GM12878 (cell line): ENCODE results near the gene SSRP1. TPM values are rescaled to one million over a fixed set of nuclear protein-coding genes. Genes with fewer than 3 reads are reported as not detected.

Experiments used
- ATAC-seq: fragments of 200-7000 bp; cut with Tn5 transposase; 3 replicates; pipeline ENCODE4 v1.9.1; 2020; ENCODE audit warnings: mild to moderate bottlenecking, moderate library complexity
- BruUV-seq: library from RNA; stranded (reverse); fragments of 400-500 nt; replicated peaks from 2 replicates; lab custom pipeline; 2021; lab: Mats Ljungman, UMichigan
- CTCF ChIA-PET: fragments of 300-600 bp; sonication (Branson Sonifier 250); formaldehyde crosslinking; extraction: SDS; loops from one replicate; lab custom pipeline; 2021; ENCODE audit warnings: inconsistent platforms; lab: Yijun Ruan, JAX
- POLR2A ChIA-PET: fragments of 350-600 bp; formaldehyde crosslinking; extraction: SDS; loops from one replicate; lab custom pipeline; 2021; ENCODE audit warnings: inconsistent platforms; lab: Charles Lee
- RAD21 ChIA-PET: fragments of 300-600 bp; sonication (Branson Sonifier 250); formaldehyde crosslinking; loops from one replicate; lab custom pipeline; 2023; ENCODE audit warnings: antibody characterized with exemption; ENCODE audit not compliant: unreplicated experiment; lab: Charles Lee
- SMC1A ChIA-PET: fragments of 300-600 bp; sonication (Branson Sonifier 250); formaldehyde crosslinking; loops from one replicate; lab custom pipeline; 2023; ENCODE audit not compliant: unreplicated experiment, uncharacterized antibody; lab: Charles Lee
- DNase-seq: peaks from one replicate; pipeline ENCODE4 v3.0.0-alpha.2; 2011; ENCODE audit warnings: low read depth, low spot score
- FAIRE-seq: peaks from 3 replicates; lab custom pipeline; 2011; peaks lifted over from hg19 to GRCh38; lab: Jason Lieb, UNC
- H2AFZ ChIP-seq: 2 replicates; pipeline ENCODE4 v1.6.0; 2011; ENCODE audit warnings: low read depth, low read length, control low read depth; ENCODE audit not compliant: control insufficient read depth
- H3K27ac ChIP-seq: 2 replicates; pipeline ENCODE4 v1.5.1; 2011; ENCODE audit warnings: control low read depth; ENCODE audit not compliant: control insufficient read depth, insufficient read depth
- H3K27me3 ChIP-seq, 2 experiments: replicated peaks in 1 of 2; 2 replicates each; pipeline versions ENCODE4 v1.6.0 to v1.6.1; 2011; ENCODE audit warnings: low read length in 1 of 2; ENCODE audit not compliant: control insufficient read depth in 2 of 2, insufficient read depth in 2 of 2
- H3K36me3 ChIP-seq, 2 experiments: 2 replicates each; pipeline ENCODE4 v1.5.1; 2011; ENCODE audit warnings: low read length in 1 of 2; ENCODE audit not compliant: control insufficient read depth in 2 of 2, insufficient read depth in 2 of 2
- H3K4me1 ChIP-seq: 2 replicates; pipeline ENCODE4 v1.6.1; 2011; ENCODE audit warnings: mild to moderate bottlenecking, low read length, moderate library complexity, mixed read lengths; ENCODE audit not compliant: control insufficient read depth, insufficient read depth
- H3K4me2 ChIP-seq: 2 replicates; pipeline ENCODE4 v1.6.0; 2011; ENCODE audit warnings: control low read depth; ENCODE audit not compliant: control insufficient read depth, insufficient read depth
- H3K4me3 ChIP-seq: fragments of 200-600 bp; sonication (generic); 2 replicates; pipeline ENCODE4 v1.5.1; 2016
- H3K79me2 ChIP-seq: 2 replicates; pipeline ENCODE4 v1.6.0; 2011; ENCODE audit warnings: low read length; ENCODE audit not compliant: control insufficient read depth, insufficient read depth
- H3K9ac ChIP-seq: 2 replicates; pipeline ENCODE4 v1.8.0; 2011; ENCODE audit warnings: low read length, control low read depth, mixed read lengths; ENCODE audit not compliant: control insufficient read depth, insufficient read depth
- H3K9me3 ChIP-seq: replicated peaks from 3 replicates; pipeline ENCODE4 v1.5.1; 2011; ENCODE audit warnings: mild to moderate bottlenecking, low read length; ENCODE audit not compliant: control insufficient read depth, insufficient read depth
- H4K20me1 ChIP-seq: 2 replicates; pipeline ENCODE4 v1.6.0; 2011; ENCODE audit not compliant: control insufficient read depth, insufficient read depth
- ASH2L ChIP-seq: fragments of 300-600, 200-600 bp; sonication (generic); IDR thresholded peaks from 2 replicates; pipeline ENCODE4 v1.6.1; 2017; ENCODE audit warnings: low read depth, mild to moderate bottlenecking, borderline replicate concordance
- HCFC1 ChIP-seq: fragments of 150-350 bp; IDR thresholded peaks from 2 replicates; pipeline ENCODE4 v1.6.1; 2014; ENCODE audit warnings: low read length
- IKZF2 ChIP-seq, 2 experiments: fragments of 450-650 bp; IDR thresholded peaks; 2 replicates each; pipeline ENCODE4 v1.6.1; 2017; ENCODE audit warnings: mild to moderate bottlenecking in 2 of 2, moderate library complexity in 2 of 2
- KLF5 ChIP-seq: fragments of 450-650 bp; IDR thresholded peaks from 2 replicates; pipeline ENCODE4 v1.6.1; 2014; ENCODE audit warnings: mild to moderate bottlenecking; ENCODE audit not compliant: partially characterized antibody
- NR2C2 ChIP-seq: IDR thresholded peaks from 2 replicates; pipeline ENCODE4 v1.6.1; 2011; ENCODE audit warnings: borderline replicate concordance, low read depth; ENCODE audit not compliant: control insufficient read depth, insufficient read length
- SMC3 ChIP-seq: IDR thresholded peaks from 2 replicates; pipeline ENCODE4 v1.6.1; 2011; ENCODE audit warnings: low read length, improper control_type of control experiment, borderline replicate concordance
- SUZ12 ChIP-seq: fragments of 200-600 bp; sonication (generic); IDR thresholded peaks from one replicate; pipeline ENCODE4 v1.6.1; 2018; ENCODE audit warnings: antibody characterized with exemption, mild to moderate bottlenecking; ENCODE audit not compliant: unreplicated experiment
- YBX1 ChIP-seq: fragments of 450-650 bp; IDR thresholded peaks from 2 replicates; pipeline ENCODE4 v1.6.1; 2016; ENCODE audit warnings: antibody characterized with exemption
- ZNF217 ChIP-seq: fragments of 450-650 bp; IDR thresholded peaks from 2 replicates; pipeline ENCODE4 v1.6.1; 2017; ENCODE audit warnings: antibody characterized with exemption, mild to moderate bottlenecking
- WGBS: methylation state at CpG from one replicate; pipeline ENCODE4 v1.1.6; 2016; ENCODE audit warnings: low lambda C conversion rate; ENCODE audit not compliant: insufficient replicate concordance, insufficient coverage; ENCODE audit errors: missing lambda C conversion rate; 5-methylcytosine and 5-hydroxymethylcytosine counted together
- in situ Hi-C: fragments of 300-500 bp; cut with MboI; formaldehyde crosslinking; loops from 9 replicates; pipeline ENCODE4 v1.14.3; 2018; ENCODE audit warnings: mixed read lengths
- intact Hi-C: fragments of 100-400 bp; cut with micrococcal nuclease; formaldehyde crosslinking; loops from one replicate; pipeline ENCODE4 v1.14.2; 2022; ENCODE audit not compliant: unreplicated experiment
- polyA plus RNA-seq, 11 experiments: library from polyadenylated mRNA; depleted of rRNA in 4 of 11; unstranded in 6 of 11; stranded (reverse) in 5 of 11; fragments of >200 nt; fragmentation: Nextera tagmentation in 4 of 11; fragmentation: Illumina TruSeq in 1 of 11; extraction: Ambion mirVana in 4 of 11; extraction: Trizol in 1 of 11; gene quantifications; 1 replicate in 1 of 11; 2 replicates in 10 of 11; pipeline versions ENCODE4 v1.2.1 to v1.2.3, GENCODE V29; 2011 to 2016; ENCODE audit warnings: inconsistent platforms in 2 of 11, missing spikeins in 2 of 11, low read depth in 1 of 11
- total RNA-seq, 4 experiments: library from RNA; depleted of rRNA in 3 of 4; stranded (reverse); fragments of >200 nt in 3 of 4; fragmentation: Illumina TruSeq in 1 of 4; extraction: Trizol in 1 of 4; gene quantifications; 2 replicates each; pipeline versions ENCODE4 v1.2.1 to v1.2.3, GENCODE V29; 2013 to 2021
- TF ChIP-seq, protein P1 (sequence below): IDR thresholded peaks from 2 replicates; pipeline ENCODE4 v1.6.1; 2012; ENCODE audit warnings: improper control_type of control experiment, low read depth, low read length; ENCODE audit not compliant: insufficient replicate concordance
- TF ChIP-seq, protein P2 (sequence below): IDR thresholded peaks from 2 replicates; pipeline ENCODE4 v1.6.1; 2011; ENCODE audit warnings: mild to moderate bottlenecking, low read depth, low read length, moderate library complexity; ENCODE audit not compliant: insufficient replicate concordance

Gene SSRP1
- total and polyA plus RNA-seq, 10 of the 15 experiments (the other 5 are each of a cell fraction or from before 2014, with no cell fraction given) = 73.6 to 279 (median 138) TPM

DNA sequence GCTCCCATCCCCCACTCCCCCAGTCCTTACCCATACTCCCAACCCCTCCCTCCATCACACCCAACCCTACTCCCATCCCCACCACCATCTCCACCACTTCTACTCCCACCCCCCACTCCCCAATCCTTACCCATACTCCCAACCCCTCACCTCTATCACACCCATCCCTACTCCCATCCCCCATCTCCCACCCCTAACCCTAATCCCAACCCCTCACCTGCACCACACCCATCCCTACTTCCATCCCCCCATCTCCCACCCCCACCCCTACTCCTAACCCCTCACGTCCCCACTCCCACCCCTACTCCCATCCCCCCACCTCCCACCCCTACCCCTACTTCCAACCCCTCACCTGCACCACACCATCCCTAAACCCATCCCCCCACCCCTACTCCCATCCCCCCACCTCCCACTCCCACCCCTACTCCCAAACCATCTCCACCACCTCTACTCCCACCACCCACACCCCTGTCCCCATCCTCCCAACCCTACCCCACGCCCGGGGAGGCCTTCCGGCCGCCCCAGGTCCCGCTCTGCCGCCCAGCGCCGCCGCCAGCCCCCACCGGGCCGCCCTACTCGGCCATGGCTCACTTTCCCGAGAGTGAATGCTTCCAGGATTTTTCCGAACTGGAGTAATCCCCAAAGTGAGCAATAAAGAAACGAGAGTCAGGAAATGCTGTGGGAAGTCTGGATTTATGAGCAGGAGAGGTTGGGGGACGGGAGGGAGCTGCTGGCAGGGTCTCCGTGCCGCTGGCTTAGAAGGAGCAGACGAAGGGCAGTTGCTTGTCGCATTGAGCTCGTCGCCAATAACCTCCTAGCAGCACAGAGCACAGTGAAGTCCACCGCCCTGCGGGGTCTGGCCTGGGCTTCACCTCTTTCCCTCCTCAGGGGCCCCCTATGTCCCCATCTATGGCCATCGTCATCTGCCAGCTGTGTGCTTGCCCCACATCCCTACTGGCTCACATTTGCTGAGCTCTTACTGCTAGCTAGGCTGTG is 40.7 kb upstream of the SSRP1 start:
- in situ Hi-C loops = no loop called here
- CTCF ChIA-PET = no interaction called here
- POLR2A ChIA-PET = no interaction called here
- no peak overlapping the region for H3K9ac ChIP-seq
- H3K4me2 ChIP-seq = no peak overlapping the region
- DNase-seq (no peak), FAIRE-seq (no peak), ATAC-seq (no peak)
- H2AFZ ChIP-seq = no peak overlapping the region
- WGBS = 35% methylated on average over 23 of the region's 26 CpGs
- H3K79me2 ChIP-seq = no peaks in the 10 kb centered on the region
- no TSS peak for BruUV-seq
- RAD21 ChIA-PET = interaction anchor here (0.6 kb wide), 1 partner anchor 127 kb away, joined by 4 read pairs; no protein-coding TSS in a partner anchor
- no peak overlapping the region for H3K27ac ChIP-seq
- H3K4me3 ChIP-seq = no peak overlapping the region
- H3K9me3 ChIP-seq = no peaks in the 10 kb centered on the region
- no peak for TF ChIP-seq ASH2L
- TF ChIP-seq YBX1 = no peak
- TF ChIP-seq, protein P1, sequence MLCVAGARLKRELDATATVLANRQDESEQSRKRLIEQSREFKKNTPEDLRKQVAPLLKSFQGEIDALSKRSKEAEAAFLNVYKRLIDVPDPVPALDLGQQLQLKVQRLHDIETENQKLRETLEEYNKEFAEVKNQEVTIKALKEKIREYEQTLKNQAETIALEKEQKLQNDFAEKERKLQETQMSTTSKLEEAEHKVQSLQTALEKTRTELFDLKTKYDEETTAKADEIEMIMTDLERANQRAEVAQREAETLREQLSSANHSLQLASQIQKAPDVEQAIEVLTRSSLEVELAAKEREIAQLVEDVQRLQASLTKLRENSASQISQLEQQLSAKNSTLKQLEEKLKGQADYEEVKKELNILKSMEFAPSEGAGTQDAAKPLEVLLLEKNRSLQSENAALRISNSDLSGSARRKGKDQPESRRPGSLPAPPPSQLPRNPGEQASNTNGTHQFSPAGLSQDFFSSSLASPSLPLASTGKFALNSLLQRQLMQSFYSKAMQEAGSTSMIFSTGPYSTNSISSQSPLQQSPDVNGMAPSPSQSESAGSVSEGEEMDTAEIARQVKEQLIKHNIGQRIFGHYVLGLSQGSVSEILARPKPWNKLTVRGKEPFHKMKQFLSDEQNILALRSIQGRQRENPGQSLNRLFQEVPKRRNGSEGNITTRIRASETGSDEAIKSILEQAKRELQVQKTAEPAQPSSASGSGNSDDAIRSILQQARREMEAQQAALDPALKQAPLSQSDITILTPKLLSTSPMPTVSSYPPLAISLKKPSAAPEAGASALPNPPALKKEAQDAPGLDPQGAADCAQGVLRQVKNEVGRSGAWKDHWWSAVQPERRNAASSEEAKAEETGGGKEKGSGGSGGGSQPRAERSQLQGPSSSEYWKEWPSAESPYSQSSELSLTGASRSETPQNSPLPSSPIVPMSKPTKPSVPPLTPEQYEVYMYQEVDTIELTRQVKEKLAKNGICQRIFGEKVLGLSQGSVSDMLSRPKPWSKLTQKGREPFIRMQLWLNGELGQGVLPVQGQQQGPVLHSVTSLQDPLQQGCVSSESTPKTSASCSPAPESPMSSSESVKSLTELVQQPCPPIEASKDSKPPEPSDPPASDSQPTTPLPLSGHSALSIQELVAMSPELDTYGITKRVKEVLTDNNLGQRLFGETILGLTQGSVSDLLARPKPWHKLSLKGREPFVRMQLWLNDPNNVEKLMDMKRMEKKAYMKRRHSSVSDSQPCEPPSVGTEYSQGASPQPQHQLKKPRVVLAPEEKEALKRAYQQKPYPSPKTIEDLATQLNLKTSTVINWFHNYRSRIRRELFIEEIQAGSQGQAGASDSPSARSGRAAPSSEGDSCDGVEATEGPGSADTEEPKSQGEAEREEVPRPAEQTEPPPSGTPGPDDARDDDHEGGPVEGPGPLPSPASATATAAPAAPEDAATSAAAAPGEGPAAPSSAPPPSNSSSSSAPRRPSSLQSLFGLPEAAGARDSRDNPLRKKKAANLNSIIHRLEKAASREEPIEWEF = no peak
- no peak for TF ChIP-seq ZNF217
- no peak for TF ChIP-seq SMC3
- TF ChIP-seq KLF5 = no peak
- no peak for TF ChIP-seq SUZ12
- no peak for TF ChIP-seq IKZF2 (IDR thresholded peaks at IDR 0.05)
- no peak for TF ChIP-seq HCFC1
- TF ChIP-seq NR2C2 = no peak
- TF ChIP-seq, protein P2, sequence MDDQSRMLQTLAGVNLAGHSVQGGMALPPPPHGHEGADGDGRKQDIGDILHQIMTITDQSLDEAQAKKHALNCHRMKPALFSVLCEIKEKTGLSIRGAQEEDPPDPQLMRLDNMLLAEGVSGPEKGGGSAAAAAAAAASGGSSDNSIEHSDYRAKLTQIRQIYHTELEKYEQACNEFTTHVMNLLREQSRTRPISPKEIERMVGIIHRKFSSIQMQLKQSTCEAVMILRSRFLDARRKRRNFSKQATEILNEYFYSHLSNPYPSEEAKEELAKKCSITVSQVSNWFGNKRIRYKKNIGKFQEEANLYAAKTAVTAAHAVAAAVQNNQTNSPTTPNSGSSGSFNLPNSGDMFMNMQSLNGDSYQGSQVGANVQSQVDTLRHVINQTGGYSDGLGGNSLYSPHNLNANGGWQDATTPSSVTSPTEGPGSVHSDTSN = no peak
- H3K4me1 ChIP-seq = no peaks in the 10 kb centered on the region
- no peaks in the 10 kb centered on the region; a peak in 1 of 4 replicates for H3K27me3 ChIP-seq
- SMC1A ChIA-PET = no interaction called here
- intact Hi-C loops = no loop called here
- H4K20me1 ChIP-seq = no peaks in the 10 kb centered on the region
- no peaks in the 10 kb centered on the region for H3K36me3 ChIP-seq
